A549 (cell line): ENCODE results near the gene GRHL3. TPM values are rescaled to one million over a fixed set of nuclear protein-coding genes. Genes with fewer than 3 reads are reported as not detected.

Source experiments
- ATAC-seq, 2 experiments: fragments of 200-7000 bp in 1 of 2; fragments of >200 bp in 1 of 2; cut with Nextera tagmentation in 1 of 2; cut with Tn5 transposase in 1 of 2; 3 replicates each; pipeline versions ENCODE4 v1.8.0 to v1.9.1; 2018 to 2020; ENCODE audit warnings: mild to moderate bottlenecking in 1 of 2, moderate library complexity in 1 of 2
- CTCF ChIA-PET: fragments of 300-600 bp; sonication (Branson Sonifier 250); formaldehyde crosslinking; extraction: SDS; loops from one replicate; lab custom pipeline; 2021; ENCODE audit warnings: antibody characterized with exemption, inconsistent platforms; lab: Yijun Ruan, JAX
- POLR2A ChIA-PET: fragments of 350-600 bp; formaldehyde crosslinking; extraction: SDS; loops from one replicate; lab custom pipeline; 2021; ENCODE audit warnings: antibody characterized with exemption, inconsistent platforms; lab: Yijun Ruan, JAX
- DNase-seq, 2 experiments: peaks; one replicate each; pipeline versions ENCODE4 v3.0.0 to v3.0.0-alpha.2; 2011 to 2016; ENCODE audit warnings: low read depth in 1 of 2, low spot score in 1 of 2
- FAIRE-seq: peaks from 2 replicates; lab custom pipeline; 2011; peaks lifted over from hg19 to GRCh38; lab: Jason Lieb, UNC
- H3K27ac ChIP-seq, 2 experiments: fragments of >200 bp; sonication (Bioruptor Twin); formaldehyde crosslinking; 3 replicates each; pipeline ENCODE4 v1.5.1; 2016 to 2017
- H3K4me1 ChIP-seq: fragments of >200 bp; sonication (Bioruptor Twin); formaldehyde crosslinking; 3 replicates; pipeline ENCODE4 v1.6.1; 2016
- H3K4me2 ChIP-seq: fragments of >200 bp; sonication (Bioruptor Twin); formaldehyde crosslinking; 3 replicates; pipeline ENCODE4 v1.6.1; 2016
- H3K4me3 ChIP-seq: fragments of >200 bp; sonication (Bioruptor Twin); formaldehyde crosslinking; 3 replicates; pipeline ENCODE4 v1.5.1; 2016
- H3K9me3 ChIP-seq: fragments of >200 bp; sonication (Bioruptor Twin); formaldehyde crosslinking; 3 replicates; pipeline ENCODE4 v1.6.1; 2016
- BHLHE40 ChIP-seq: IDR thresholded peaks from 2 replicates; pipeline ENCODE4 v1.6.1; 2012; ENCODE audit warnings: low read depth, low read length, inconsistent platforms
- CBX8 ChIP-seq: fragments of 200-600 bp; sonication (generic); IDR thresholded peaks from 2 replicates; pipeline ENCODE4 v1.6.1; 2016
- EHF ChIP-seq: fragments of 250-450 bp; sonication (Bioruptor Pico); IDR thresholded peaks from 2 replicates; pipeline ENCODE4 v1.5.0; 2020; ENCODE audit warnings: mild to moderate bottlenecking
- EHMT2 ChIP-seq: fragments of 200-600 bp; sonication (generic); IDR thresholded peaks from 2 replicates; pipeline ENCODE4 v1.6.1; 2016; ENCODE audit warnings: antibody characterized with exemption, low read depth, mild to moderate bottlenecking, moderate library complexity
- FOSL2 ChIP-seq, 2 experiments: fragments of 450-650 bp in 1 of 2; fragments of >200 bp in 1 of 2; sonication (Bioruptor Twin) in 1 of 2; formaldehyde crosslinking; IDR thresholded peaks; 2 replicates each; pipeline versions ENCODE4 v1.5.0 to v1.6.1; 2016 to 2020; ENCODE audit warnings: mild to moderate bottlenecking in 1 of 2, moderate library complexity in 1 of 2
- FOXS1 ChIP-seq: fragments of 250-450 bp; sonication (Bioruptor Pico); IDR thresholded peaks from 2 replicates; pipeline ENCODE4 v1.5.0; 2020; ENCODE audit warnings: mild to moderate bottlenecking, moderate library complexity
- GATA3 ChIP-seq: IDR thresholded peaks from 2 replicates; pipeline ENCODE4 v1.6.1; 2012; ENCODE audit warnings: borderline replicate concordance
- HEYL ChIP-seq: fragments of 250-450 bp; sonication (Bioruptor Pico); IDR thresholded peaks from 2 replicates; pipeline ENCODE4 v1.8.0; 2021; ENCODE audit warnings: mild to moderate bottlenecking, moderate library complexity
- HOXA7 ChIP-seq: fragments of 250-450 bp; sonication (Bioruptor Pico); IDR thresholded peaks from 2 replicates; pipeline ENCODE4 v1.5.0; 2020; ENCODE audit warnings: mild to moderate bottlenecking, moderate library complexity
- KDM1A ChIP-seq: fragments of 200-600 bp; sonication (generic); IDR thresholded peaks from 2 replicates; pipeline ENCODE4 v1.6.1; 2016; ENCODE audit warnings: low read depth, mild to moderate bottlenecking
- MAFK ChIP-seq: fragments of 450-650 bp; IDR thresholded peaks from 2 replicates; pipeline ENCODE4 v1.6.1; 2014; ENCODE audit not compliant: partially characterized antibody
- MAZ ChIP-seq: fragments of 150-350 bp; IDR thresholded peaks from 2 replicates; pipeline ENCODE4 v1.6.1; 2014; ENCODE audit warnings: antibody characterized with exemption, low read depth, low read length, borderline replicate concordance
- MYC ChIP-seq: IDR thresholded peaks from 2 replicates; pipeline ENCODE4 v1.6.1; 2012; ENCODE audit warnings: mild to moderate bottlenecking, inconsistent platforms, low read length, improper control_type of control experiment, borderline replicate concordance
- POLR2A ChIP-seq: IDR thresholded peaks from 2 replicates; pipeline ENCODE4 v1.6.1; 2012; ENCODE audit warnings: mild to moderate bottlenecking, low read length
- POLR2AphosphoS2 ChIP-seq: conservative IDR thresholded peaks from 2 replicates; pipeline ENCODE4 v1.6.1; 2012; ENCODE audit warnings: low read length, improper control_type of control experiment, inconsistent platforms
- RAD21 ChIP-seq, 2 experiments: fragments of >200 bp in 1 of 2; sonication (Bioruptor Twin) in 1 of 2; formaldehyde crosslinking in 1 of 2; IDR thresholded peaks in 1 of 2; conservative IDR thresholded peaks in 1 of 2; 2 replicates in 1 of 2; 3 replicates in 1 of 2; pipeline ENCODE4 v1.6.1; 2012 to 2018; ENCODE audit warnings: inconsistent platforms in 1 of 2
- RCOR1 ChIP-seq: fragments of 150-350 bp; IDR thresholded peaks from 2 replicates; pipeline ENCODE4 v1.6.1; 2014; ENCODE audit warnings: antibody characterized with exemption, low read length, low read depth
- RNF2 ChIP-seq: fragments of 200-600 bp; sonication (generic); IDR thresholded peaks from 2 replicates; pipeline ENCODE4 v1.6.1; 2016; ENCODE audit warnings: low read depth, mild to moderate bottlenecking, antibody characterized with exemption, moderate library complexity, borderline replicate concordance
- SREBF2 ChIP-seq: fragments of 450-650 bp; IDR thresholded peaks from 2 replicates; pipeline ENCODE4 v1.6.1; 2014; ENCODE audit warnings: mild to moderate bottlenecking, moderate library complexity
- TFCP2L1 ChIP-seq: fragments of 250-450 bp; sonication (Bioruptor Pico); IDR thresholded peaks from 2 replicates; pipeline ENCODE4 v1.5.0; 2021; ENCODE audit warnings: mild to moderate bottlenecking
- TP53 ChIP-seq: fragments of 250-450 bp; sonication (Bioruptor Pico); IDR thresholded peaks from 2 replicates; pipeline ENCODE4 v1.5.0; 2021; ENCODE audit warnings: mild to moderate bottlenecking, moderate library complexity
- ZC3H11A ChIP-seq: fragments of 450-650 bp; IDR thresholded peaks from 2 replicates; pipeline ENCODE4 v1.6.1; 2014; ENCODE audit warnings: antibody characterized with exemption, mild to moderate bottlenecking
- ZNF302 ChIP-seq: fragments of 250-450 bp; sonication (Bioruptor Pico); IDR thresholded peaks from 2 replicates; pipeline ENCODE4 v1.9.0; 2021; ENCODE audit warnings: inconsistent platforms, mild to moderate bottlenecking, moderate library complexity
- ZSCAN20 ChIP-seq: fragments of 250-450 bp; sonication (Bioruptor Pico); IDR thresholded peaks from 2 replicates; pipeline ENCODE4 v1.8.0; 2022; ENCODE audit warnings: mild to moderate bottlenecking, moderate library complexity
- WGBS: methylation state at CpG from one replicate; pipeline ENCODE4 v1.1.6; 2017; ENCODE audit errors: missing lambda C conversion rate; 5-methylcytosine and 5-hydroxymethylcytosine counted together
- polyA plus RNA-seq, 4 experiments: library from polyadenylated mRNA; depleted of rRNA in 3 of 4; stranded (reverse); fragments of >200 nt; fragmentation: RNase III in 1 of 4; extraction: RNeasy Plus Mini Kit Qiagen cat#74134 plus additional on column Dnase treatment in 1 of 4; gene quantifications; 2 replicates in 3 of 4; 3 replicates in 1 of 4; pipeline ENCODE4 v1.2.3, GENCODE V29; 2011 to 2017
- TF ChIP-seq, protein P1 (sequence below): fragments of >200 bp; sonication (Bioruptor Twin); formaldehyde crosslinking; IDR thresholded peaks from 3 replicates; pipeline ENCODE4 v1.6.1; 2016
- TF ChIP-seq, protein P2 (sequence below): IDR thresholded peaks from 2 replicates; pipeline ENCODE4 v1.6.1; 2012
- TF ChIP-seq, protein P3 (sequence below): fragments of 250-450 bp; sonication (Bioruptor Pico); IDR thresholded peaks from 2 replicates; pipeline ENCODE4 v1.5.0; 2020; ENCODE audit warnings: low read depth, mild to moderate bottlenecking, moderate library complexity
- TF ChIP-seq, protein P4 (sequence below): fragments of >200 bp; sonication (Bioruptor Twin); formaldehyde crosslinking; IDR thresholded peaks from 2 replicates; pipeline ENCODE4 v1.6.1; 2016
- TF ChIP-seq, protein P5 (sequence below): fragments of 250-450 bp; sonication (Bioruptor Pico); IDR thresholded peaks from 2 replicates; pipeline ENCODE4 v1.5.0; 2021; ENCODE audit warnings: mild to moderate bottlenecking, moderate library complexity, borderline replicate concordance

GRHL3 gene
- polyA plus RNA-seq, 2 of the 4 experiments (the other 2 are of a cell fraction) = 0.58 to 1.6 TPM

DNA sequence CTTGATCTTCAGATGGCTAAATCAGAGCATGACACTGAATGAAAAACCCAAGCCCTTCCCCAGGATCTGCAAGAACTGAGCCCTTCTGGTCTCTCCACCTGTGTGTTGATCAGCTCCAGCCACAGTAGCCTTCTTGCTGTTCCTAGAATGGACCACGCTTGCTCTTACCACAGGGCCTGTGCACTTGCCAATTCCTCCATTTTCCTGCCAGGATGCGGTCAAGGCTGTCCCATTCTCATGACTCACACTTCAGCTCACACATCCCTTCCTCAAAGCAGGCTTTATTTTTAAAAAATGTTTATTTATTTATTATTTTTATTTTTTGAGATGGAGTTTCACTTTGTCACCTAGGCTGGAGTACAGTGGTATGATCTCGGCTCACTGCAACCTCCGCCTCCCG is 43.6 kb upstream of the GRHL3 start:
- POLR2A ChIA-PET = interaction anchor here (0.6 kb wide), 1 partner anchor 66 kb away, joined by 4 read pairs; no protein-coding TSS in a partner anchor
- ATAC-seq (no peak), FAIRE-seq (no peak), DNase-seq (no peak)
- no peak overlapping the region for H3K4me2 ChIP-seq
- WGBS = 85% methylated on average over 5 of the region's 5 CpGs
- H3K27ac ChIP-seq = no peak overlapping the region
- H3K4me3 ChIP-seq = no peak overlapping the region
- H3K9me3 ChIP-seq = peaks cover 7% of the 10 kb centered on the region; the same call in 1 of the 3 replicates
- H3K4me1 ChIP-seq = no peaks in the 10 kb centered on the region
- CTCF ChIA-PET = interaction anchor here (1.2 to 2.4 kb wide), 3 partner anchors 8 to 116 kb away, joined by 3 to 12 read pairs (median 5); no protein-coding TSS in a partner anchor
- TF ChIP-seq, protein P1, sequence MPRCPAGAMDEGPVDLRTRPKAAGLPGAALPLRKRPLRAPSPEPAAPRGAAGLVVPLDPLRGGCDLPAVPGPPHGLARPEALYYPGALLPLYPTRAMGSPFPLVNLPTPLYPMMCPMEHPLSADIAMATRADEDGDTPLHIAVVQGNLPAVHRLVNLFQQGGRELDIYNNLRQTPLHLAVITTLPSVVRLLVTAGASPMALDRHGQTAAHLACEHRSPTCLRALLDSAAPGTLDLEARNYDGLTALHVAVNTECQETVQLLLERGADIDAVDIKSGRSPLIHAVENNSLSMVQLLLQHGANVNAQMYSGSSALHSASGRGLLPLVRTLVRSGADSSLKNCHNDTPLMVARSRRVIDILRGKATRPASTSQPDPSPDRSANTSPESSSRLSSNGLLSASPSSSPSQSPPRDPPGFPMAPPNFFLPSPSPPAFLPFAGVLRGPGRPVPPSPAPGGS = no peak
- TF ChIP-seq EHMT2 = no peak
- no peak for TF ChIP-seq ZNF302
- no peak for TF ChIP-seq MYC
- TF ChIP-seq, protein P2, sequence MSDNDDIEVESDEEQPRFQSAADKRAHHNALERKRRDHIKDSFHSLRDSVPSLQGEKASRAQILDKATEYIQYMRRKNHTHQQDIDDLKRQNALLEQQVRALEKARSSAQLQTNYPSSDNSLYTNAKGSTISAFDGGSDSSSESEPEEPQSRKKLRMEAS = no peak
- TF ChIP-seq ZC3H11A = no peak
- no peak for TF ChIP-seq BHLHE40
- no peak for TF ChIP-seq TP53 (CRISPR knock-in tag)
- TF ChIP-seq TFCP2L1 (CRISPR knock-in tag) = no peak
- no peak for TF ChIP-seq EHF
- no peak for TF ChIP-seq KDM1A
- TF ChIP-seq MAFK = no peak
- TF ChIP-seq POLR2A = no peak
- no peak for TF ChIP-seq POLR2AphosphoS2
- no peak for TF ChIP-seq RAD21 (conservative IDR thresholded peaks at IDR 0.05 in 1 of 2, IDR thresholded peaks at IDR 0.05 in 1 of 2)
- TF ChIP-seq, protein P3, sequence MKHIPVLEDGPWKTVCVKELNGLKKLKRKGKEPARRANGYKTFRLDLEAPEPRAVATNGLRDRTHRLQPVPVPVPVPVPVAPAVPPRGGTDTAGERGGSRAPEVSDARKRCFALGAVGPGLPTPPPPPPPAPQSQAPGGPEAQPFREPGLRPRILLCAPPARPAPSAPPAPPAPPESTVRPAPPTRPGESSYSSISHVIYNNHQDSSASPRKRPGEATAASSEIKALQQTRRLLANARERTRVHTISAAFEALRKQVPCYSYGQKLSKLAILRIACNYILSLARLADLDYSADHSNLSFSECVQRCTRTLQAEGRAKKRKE = no peak
- no peak for TF ChIP-seq FOSL2 (IDR thresholded peaks at IDR 0.05)
- TF ChIP-seq FOSL2 (CRISPR knock-in tag; IDR thresholded peaks at IDR 0.05) = no peak
- TF ChIP-seq, protein P4, sequence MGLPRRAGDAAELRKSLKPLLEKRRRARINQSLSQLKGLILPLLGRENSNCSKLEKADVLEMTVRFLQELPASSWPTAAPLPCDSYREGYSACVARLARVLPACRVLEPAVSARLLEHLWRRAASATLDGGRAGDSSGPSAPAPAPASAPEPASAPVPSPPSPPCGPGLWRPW = no peak

DNA sequence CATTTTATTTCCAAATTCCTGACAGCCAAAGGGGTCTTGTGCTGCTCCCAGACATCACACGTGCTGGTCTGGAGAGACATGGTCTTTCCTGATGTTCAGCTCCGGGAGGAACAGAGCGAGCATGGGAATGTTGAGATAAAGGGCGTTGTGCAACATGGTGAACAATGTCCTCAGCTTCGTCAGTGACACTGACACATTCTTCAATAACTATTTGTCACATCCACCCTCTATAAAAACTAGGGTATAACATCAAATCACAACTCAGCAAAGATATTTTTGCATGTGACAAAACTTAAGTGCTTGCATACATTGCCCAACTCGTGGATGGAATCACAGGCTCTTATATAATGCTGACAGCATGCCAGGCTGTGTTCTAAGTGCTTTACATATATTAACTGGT is 42.4 kb upstream of the GRHL3 start:
- no peak for ATAC-seq
- no peak for DNase-seq
- TF ChIP-seq, protein P3 = no peak
- TF ChIP-seq CBX8 (no peak), HOXA7 (no peak), MAZ (no peak), RCOR1 (no peak), GATA3 (no peak), RNF2 (no peak), POLR2AphosphoS2 (no peak), FOXS1 (CRISPR knock-in tag) (no peak), HEYL (no peak), ZSCAN20 (no peak), SREBF2 (no peak)
- TF ChIP-seq, protein P5, sequence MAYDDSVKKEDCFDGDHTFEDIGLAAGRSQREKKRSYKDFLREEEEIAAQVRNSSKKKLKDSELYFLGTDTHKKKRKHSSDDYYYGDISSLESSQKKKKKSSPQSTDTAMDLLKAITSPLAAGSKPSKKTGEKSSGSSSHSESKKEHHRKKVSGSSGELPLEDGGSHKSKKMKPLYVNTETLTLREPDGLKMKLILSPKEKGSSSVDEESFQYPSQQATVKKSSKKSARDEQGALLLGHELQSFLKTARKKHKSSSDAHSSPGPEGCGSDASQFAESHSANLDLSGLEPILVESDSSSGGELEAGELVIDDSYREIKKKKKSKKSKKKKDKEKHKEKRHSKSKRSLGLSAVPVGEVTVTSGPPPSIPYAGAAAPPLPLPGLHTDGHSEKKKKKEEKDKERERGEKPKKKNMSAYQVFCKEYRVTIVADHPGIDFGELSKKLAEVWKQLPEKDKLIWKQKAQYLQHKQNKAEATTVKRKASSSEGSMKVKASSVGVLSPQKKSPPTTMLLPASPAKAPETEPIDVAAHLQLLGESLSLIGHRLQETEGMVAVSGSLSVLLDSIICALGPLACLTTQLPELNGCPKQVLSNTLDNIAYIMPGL (CRISPR knock-in tag) = no peak
- TF ChIP-seq, protein P4 = no peak
- TF ChIP-seq, all 56 proteins: peak for 0
- POLR2A ChIA-PET = no interaction called here
- Histone ChIP-seq H3K27ac (no peak overlapping the region), H3K4me3 (no peak overlapping the region), H3K4me1 (no peaks in the 10 kb centered on the region), H3K9me3 (peaks cover 10% of the 10 kb centered on the region), H3K4me2 (no peak overlapping the region)
- FAIRE-seq = no peak
- WGBS = 70% methylated on average over 6 of the region's 6 CpGs
- CTCF ChIA-PET = interaction anchor here (1.2 to 3.8 kb wide), 3 partner anchors 9 to 78 kb away, joined by 3 to 15 read pairs (median 8); no protein-coding TSS in a partner anchor
